K562 (cell line): ENCODE measurements around the gene SYNGR4. TPM values are rescaled to one million over a fixed set of nuclear protein-coding genes. Genes with fewer than 3 reads are reported as not detected.

ENCODE experiments used
- BRF2 ChIP-seq: IDR thresholded peaks from 3 replicates; pipeline ENCODE4 v1.6.1; 2011; ENCODE audit warnings: borderline replicate concordance, mild to moderate bottlenecking; ENCODE audit not compliant: insufficient read length, insufficient read depth
- CHD7 ChIP-seq: fragments of 200-600 bp; sonication (generic); IDR thresholded peaks from one replicate; pipeline ENCODE4 v1.6.1; 2012; ENCODE audit warnings: mild to moderate bottlenecking, low read depth, low read length, inconsistent platforms
- HBP1 ChIP-seq: fragments of 450-650 bp; formaldehyde crosslinking; IDR thresholded peaks from 2 replicates; pipeline ENCODE4 v1.4.0; 2022; ENCODE audit warnings: missing genetic modification characterization
- KHSRP ChIP-seq: fragments of 450-650 bp; IDR thresholded peaks from 2 replicates; pipeline ENCODE4 v1.6.1; 2017
- MTF1 ChIP-seq: fragments of 250-450 bp; sonication (Bioruptor Pico); IDR thresholded peaks from 2 replicates; pipeline ENCODE4 v1.9.0; 2021; ENCODE audit warnings: moderate library complexity, mild to moderate bottlenecking, inconsistent platforms, borderline replicate concordance
- NFIC ChIP-seq: fragments of 450-650 bp; IDR thresholded peaks from 2 replicates; pipeline ENCODE4 v1.6.1; 2017; ENCODE audit warnings: mild to moderate bottlenecking, inconsistent platforms
- SRSF7 ChIP-seq: fragments of 200-400 bp; formaldehyde crosslinking; optimal IDR thresholded peaks from 2 replicates; pipeline ENCODE3; 2017; ENCODE audit warnings: mild to moderate bottlenecking, low read depth, low read length
- ZMIZ1 ChIP-seq, 2 experiments: fragments of 150-350 bp in 1 of 2; IDR thresholded peaks; 2 replicates each; pipeline ENCODE4 v1.6.1; 2012 to 2016; ENCODE audit warnings: low read depth in 2 of 2, low read length in 2 of 2, mild to moderate bottlenecking in 1 of 2, moderate library complexity in 1 of 2
- ZNF551 ChIP-seq: fragments of 250-450 bp; sonication (Bioruptor Pico); IDR thresholded peaks from 2 replicates; pipeline ENCODE4 v1.5.0; 2021; ENCODE audit warnings: mild to moderate bottlenecking, moderate library complexity
- polyA plus RNA-seq, 8 experiments: library from polyadenylated mRNA; depleted of rRNA in 4 of 8; stranded (reverse) in 5 of 8; unstranded in 3 of 8; fragments of >200 nt; fragmentation: Nextera tagmentation in 2 of 8; fragmentation: Illumina TruSeq in 1 of 8; extraction: Ambion mirVana in 2 of 8; extraction: Trizol in 1 of 8; gene quantifications; 2 replicates each; pipeline versions ENCODE4 v1.2.1 to v1.2.3, GENCODE V29; 2011 to 2014; ENCODE audit warnings: inconsistent platforms in 1 of 8, missing spikeins in 1 of 8
- total RNA-seq, 7 experiments: library from RNA; depleted of rRNA in 6 of 7; stranded (reverse); fragments of >200 nt in 6 of 7; fragmentation: Illumina TruSeq in 2 of 7; extraction: Trizol in 2 of 7; gene quantifications; 2 replicates each; pipeline versions ENCODE4 v1.2.1 to v1.2.3, GENCODE V29; 2011 to 2021; ENCODE audit warnings: low replicate concordance in 1 of 7

SYNGR4 gene
- total and polyA plus RNA-seq, 9 of the 15 experiments (the other 6 are each of a cell fraction or from before 2014, with no cell fraction given): 0.07 to 0.14 TPM; not detected in 7

GRCh38 chr19:48332662-48333466 is 31.3 kb upstream of the SYNGR4 start (continued):
- TF ChIP-seq HBP1 (CRISPR knock-in tag) (no peak), BRF2 (no peak), SRSF7 (no peak), KHSRP (no peak), ZMIZ1 (IDR thresholded peaks at IDR 0.05; ENCODE audit: low read depth in 2 of 2, low read length in 2 of 2) (no peak), MTF1 (CRISPR knock-in tag) (no peak), ZNF551 (CRISPR knock-in tag) (no peak), CHD7 (no peak), NFIC (peak; percentile 99)
